Measurements from ENCODE around the gene ST7. TPM values are rescaled to one million over a fixed set of nuclear protein-coding genes. Genes with fewer than 3 reads are reported as not detected.

The ST7 gene
- total RNA-seq, 1 experiment from 2014 or later, result 12.9 TPM

DNA sequence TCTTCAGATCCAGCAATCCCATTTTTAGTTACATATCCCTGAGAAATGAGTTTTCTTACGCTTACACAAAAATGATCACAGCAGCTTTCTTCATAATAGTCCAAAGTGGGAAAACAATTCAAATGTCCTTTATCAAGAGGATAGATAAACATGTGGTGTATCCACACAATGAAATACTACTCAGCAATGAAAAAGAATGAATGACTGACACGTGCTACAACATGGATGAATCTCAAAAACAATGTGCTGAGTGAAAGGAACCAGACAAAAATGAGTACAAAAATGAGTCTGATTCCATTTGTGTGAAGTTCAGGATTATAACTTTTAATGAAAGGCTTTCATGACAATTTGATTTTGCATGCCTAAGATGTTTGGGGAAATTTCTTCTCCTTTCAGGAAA is 230.4 kb downstream of the ST7 start:
- no peak overlapping the region for H3K4ac ChIP-seq (ENCODE audit: low read depth, low read length)
- Mint-ChIP-seq H3K4me1 (no peaks in the 10 kb centered on the region), H3K27me3 (ENCODE audit: low read depth) (no peaks in the 10 kb centered on the region), H3K4me3 (no peak overlapping the region), H3K9me3 (no peaks in the 10 kb centered on the region), H3K27ac (no peak overlapping the region), H3K36me3 (ENCODE audit: insufficient read depth in 1 of 3, low read depth in 3 of 3) (no peaks in the 10 kb centered on the region)
- no peak overlapping the region for H3K27ac ChIP-seq (ENCODE audit: insufficient read length, low read depth, low read length)
- H3K56ac ChIP-seq (ENCODE audit: insufficient read length, low read depth, low read length), result no peak overlapping the region
- no peaks in the 10 kb centered on the region for H3K79me1 ChIP-seq (ENCODE audit: insufficient read depth, low read depth, low read length, poor library complexity, severe bottlenecking)
- no peak overlapping the region for H2BK5ac ChIP-seq (ENCODE audit: insufficient read length, low read length)
- no peak for TF ChIP-seq CTCF (conservative IDR thresholded peaks at IDR 0.05)
- H2BK15ac ChIP-seq (ENCODE audit: low read depth, low read length), result no peak overlapping the region
- no peak for DNase-seq
- no peak overlapping the region for H3K18ac ChIP-seq (ENCODE audit: insufficient read length, low read depth, low read length)
- H3K23ac ChIP-seq (ENCODE audit: insufficient read length, low read depth, low read length), result no peak overlapping the region
- no peaks in the 10 kb centered on the region for H3K79me2 ChIP-seq (ENCODE audit: insufficient read depth, low read length)
- no CpG with 5 or more reads among the region's 2 CpGs for WGBS (ENCODE audit: extremely low coverage, insufficient read length, low lambda C conversion rate)
- no peaks in the 10 kb centered on the region for H3K4me1 ChIP-seq (ENCODE audit: insufficient read depth, low read length)
- H3K23me2 ChIP-seq (ENCODE audit: insufficient read length, low read depth, low read length, poor library complexity, severe bottlenecking), result no peaks in the 10 kb centered on the region
- no peak overlapping the region for H4K8ac ChIP-seq (replicated peaks; ENCODE audit: insufficient read length, low read depth, low read length)
- H3K14ac ChIP-seq (ENCODE audit: insufficient read depth, low read length), result no peak overlapping the region
- H2AFZ ChIP-seq (ENCODE audit: low read length), result no peak overlapping the region
- no peak overlapping the region for H4K5ac ChIP-seq (ENCODE audit: insufficient read length, low read depth, low read length)
- no peak overlapping the region for H3T11ph ChIP-seq (ENCODE audit: low read length)
- H4K91ac ChIP-seq (ENCODE audit: insufficient read length, low read depth, low read length), result no peak overlapping the region
- no peak overlapping the region for H2BK120ac ChIP-seq (ENCODE audit: low read depth, low read length, poor library complexity, severe bottlenecking)
- H4K20me1 ChIP-seq (ENCODE audit: control insufficient read depth, insufficient read depth, insufficient read length), result no peaks in the 10 kb centered on the region
- no peaks in the 10 kb centered on the region for H3K27me3 ChIP-seq (ENCODE audit: insufficient read depth, low read length)
- no peak overlapping the region for H3K9ac ChIP-seq (ENCODE audit: extremely low read depth, insufficient read length, low read length)
- no peak overlapping the region for H2AK5ac ChIP-seq (ENCODE audit: insufficient read length, low read length)
- no peaks in the 10 kb centered on the region for H3K9me3 ChIP-seq (ENCODE audit: control insufficient read depth, low read depth, low read length)
- H2BK20ac ChIP-seq (ENCODE audit: low read depth, low read length, poor library complexity, severe bottlenecking), result no peak overlapping the region
- H2BK12ac ChIP-seq (ENCODE audit: insufficient read length, low read depth, low read length), result no peak overlapping the region
- H3K4me2 ChIP-seq (ENCODE audit: insufficient read depth, insufficient read length, low read length), result no peak overlapping the region
